HCT116 (cell line): ENCODE results near the gene MINAR1. TPM values are rescaled to one million over a fixed set of nuclear protein-coding genes. Genes with fewer than 3 reads are reported as not detected.

ENCODE experiments used
- ATAC-seq: fragments of 200-7000 bp; cut with Tn5 transposase; 2 replicates; pipeline ENCODE4 v1.9.1; 2020; ENCODE audit warnings: mild to moderate bottlenecking, moderate library complexity
- BruUV-seq: library from RNA; stranded (reverse); fragments of 400-500 nt; replicated peaks from 2 replicates; lab custom pipeline; 2021; lab: Mats Ljungman, UMichigan
- CTCF ChIA-PET: fragments of 300-600 bp; sonication (Branson Sonifier 250); formaldehyde crosslinking; loops from one replicate; lab custom pipeline; 2021; ENCODE audit warnings: antibody characterized with exemption; lab: Charles Lee
- POLR2A ChIA-PET: fragments of 300-600, 350-600 bp; sonication (Branson Sonifier 250); formaldehyde crosslinking; loops from one replicate; lab custom pipeline; 2021; ENCODE audit warnings: antibody characterized with exemption; lab: Charles Lee
- RAD21 ChIA-PET, 2 experiments: fragments of 300-600 bp; sonication (Branson Sonifier 250); formaldehyde crosslinking; loops; one replicate each; lab custom pipeline; 2023; ENCODE audit warnings: low total read pairs in 2 of 2; ENCODE audit not compliant: uncharacterized antibody in 2 of 2, unreplicated experiment in 2 of 2, low non-redundant PET in 1 of 2; lab: Charles Lee
- DNase-seq: peaks from one replicate; pipeline ENCODE4 v3.0.0-alpha.2; 2010; ENCODE audit warnings: low read depth, low spot score
- H2AFZ ChIP-seq: fragments of 200-600 bp; shearing (Covaris generic), sonication (generic); 2 replicates; pipeline ENCODE4 v1.6.1; 2017; ENCODE audit warnings: low read depth, mixed run types, mixed read lengths, antibody characterized with exemption, low read length; ENCODE audit not compliant: poor library complexity, severe bottlenecking
- H3K27ac ChIP-seq: 2 replicates; pipeline ENCODE4 v1.5.1; 2012; ENCODE audit warnings: low read depth, low read length
- H3K27me3 ChIP-seq: fragments of 200-600 bp; sonication (generic); 2 replicates; pipeline ENCODE4 v1.6.1; 2016; ENCODE audit warnings: mixed run types, low read length, mixed read lengths; ENCODE audit not compliant: insufficient read depth
- H3K36me3 ChIP-seq, 2 experiments: fragments of 200-500 bp in 1 of 2; fragments of 200-600 bp in 1 of 2; sonication (Bioruptor generic) in 1 of 2; sonication (generic) in 1 of 2; 2 replicates each; pipeline versions ENCODE4 v1.5.1 to v1.6.1; 2014 to 2016; ENCODE audit warnings: low read length in 2 of 2, inconsistent platforms in 1 of 2, mixed read lengths in 1 of 2, mixed run types in 1 of 2; ENCODE audit not compliant: insufficient read depth in 2 of 2, control insufficient read depth in 1 of 2
- H3K4me1 ChIP-seq, 2 experiments: fragments of 200-600 bp in 1 of 2; sonication (generic) in 1 of 2; 2 replicates each; pipeline versions ENCODE4 v1.5.1 to v1.6.1; 2012 to 2017; ENCODE audit warnings: low read length in 2 of 2, inconsistent platforms in 1 of 2, mild to moderate bottlenecking in 1 of 2, mixed read lengths in 1 of 2, mixed run types in 1 of 2, moderate library complexity in 1 of 2; ENCODE audit not compliant: insufficient read depth in 2 of 2, control insufficient read depth in 1 of 2
- H3K4me2 ChIP-seq: fragments of 200-600 bp; sonication (generic); 2 replicates; pipeline ENCODE4 v1.6.1; 2017; ENCODE audit warnings: mixed run types, low read length, mixed read lengths
- H3K4me3 ChIP-seq, 2 experiments: fragments of 200-600 bp in 1 of 2; sonication (generic) in 1 of 2; replicated peaks in 1 of 2; 2 replicates each; pipeline ENCODE4 v1.5.1; 2011 to 2016; ENCODE audit warnings: low read length in 2 of 2, control low read depth in 1 of 2, low read depth in 1 of 2, mild to moderate bottlenecking in 1 of 2, mixed read lengths in 1 of 2, mixed run types in 1 of 2
- H3K79me2 ChIP-seq: fragments of 200-600 bp; sonication (generic); 2 replicates; pipeline ENCODE4 v1.6.1; 2017; ENCODE audit warnings: mild to moderate bottlenecking, mixed run types, low read length, moderate library complexity, mixed read lengths; ENCODE audit not compliant: insufficient read depth
- H3K9ac ChIP-seq: fragments of 200-600 bp; sonication (generic); 2 replicates; pipeline ENCODE4 v1.6.1; 2016; ENCODE audit warnings: low read length, mixed read lengths
- H3K9me2 ChIP-seq: fragments of 200-600 bp; sonication (generic), shearing (Covaris generic); 2 replicates; pipeline ENCODE4 v1.6.1; 2017; ENCODE audit warnings: mixed run types, mild to moderate bottlenecking, moderate library complexity; ENCODE audit not compliant: insufficient read depth
- H3K9me3 ChIP-seq, 2 experiments: fragments of 200-500 bp in 1 of 2; fragments of 200-600 bp in 1 of 2; sonication (Bioruptor generic) in 1 of 2; sonication (generic) in 1 of 2; 2 replicates each; pipeline ENCODE4 v1.6.1; 2014 to 2017; ENCODE audit warnings: low read length in 2 of 2, mixed read lengths in 2 of 2, inconsistent platforms in 1 of 2, low read depth in 1 of 2, mild to moderate bottlenecking in 1 of 2, mixed run types in 1 of 2, moderate library complexity in 1 of 2; ENCODE audit not compliant: control insufficient read depth in 1 of 2, insufficient read depth in 1 of 2
- H4K20me1 ChIP-seq: fragments of 200-600 bp; sonication (generic), shearing (Covaris generic); 2 replicates; pipeline ENCODE4 v1.6.1; 2017; ENCODE audit warnings: mixed run types, mild to moderate bottlenecking, moderate library complexity; ENCODE audit not compliant: insufficient read depth
- EZH2 ChIP-seq: fragments of 200-600 bp; sonication (generic); IDR thresholded peaks from 2 replicates; pipeline ENCODE4 v1.6.1; 2017; ENCODE audit warnings: antibody characterized with exemption, mixed run types
- EZH2phosphoT487 ChIP-seq: fragments of 200-600 bp; IDR thresholded peaks from 2 replicates; pipeline ENCODE4 v1.6.1; 2018; ENCODE audit warnings: antibody characterized with exemption, borderline replicate concordance
- RAD21 ChIP-seq: IDR thresholded peaks from 2 replicates; pipeline ENCODE4 v1.6.1; 2012; ENCODE audit warnings: low read depth, mild to moderate bottlenecking
- intact Hi-C: fragments of 100-400 bp; cut with micrococcal nuclease; formaldehyde crosslinking; loops from 2 replicates; pipeline ENCODE4 v1.10.0; 2022
- total RNA-seq: library from RNA; stranded (reverse); gene quantifications from one replicate; pipeline ENCODE4 v1.2.1, GENCODE V29; 2021; ENCODE audit not compliant: unreplicated experiment
- TF ChIP-seq, protein P1 (sequence below): IDR thresholded peaks from 2 replicates; pipeline ENCODE4 v1.6.1; 2012
- TF ChIP-seq, protein P2 (sequence below): IDR thresholded peaks from 2 replicates; pipeline ENCODE4 v1.6.1; 2011; ENCODE audit warnings: mild to moderate bottlenecking, low read length, moderate library complexity; ENCODE audit not compliant: insufficient replicate concordance; ENCODE audit errors: extremely low read depth

Gene MINAR1
- total RNA-seq, 1 experiment from 2014 or later, result 1.9 TPM

DNA sequence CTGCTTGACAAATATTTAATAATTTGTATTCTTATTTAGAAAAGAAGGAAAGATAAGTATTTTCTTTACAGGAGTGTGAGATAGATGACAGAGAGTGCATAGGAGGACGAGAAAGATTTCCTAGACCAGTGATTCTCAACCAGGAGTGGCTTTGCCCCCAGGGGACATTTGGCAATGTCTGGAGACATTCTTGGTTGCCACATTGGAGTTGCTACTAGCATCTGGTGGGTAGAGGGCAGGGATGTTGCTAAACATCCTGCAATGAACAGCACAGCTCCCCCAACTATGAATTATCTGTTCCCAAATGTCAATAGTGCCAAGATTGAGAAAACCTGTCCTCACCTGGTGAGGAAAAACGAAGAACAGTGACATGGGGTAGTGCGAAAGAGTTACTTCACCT is 30.8 kb upstream of the MINAR1 start:
- H3K4me2 ChIP-seq, result no peak overlapping the region
- RAD21 ChIA-PET, result no interaction called here

DNA sequence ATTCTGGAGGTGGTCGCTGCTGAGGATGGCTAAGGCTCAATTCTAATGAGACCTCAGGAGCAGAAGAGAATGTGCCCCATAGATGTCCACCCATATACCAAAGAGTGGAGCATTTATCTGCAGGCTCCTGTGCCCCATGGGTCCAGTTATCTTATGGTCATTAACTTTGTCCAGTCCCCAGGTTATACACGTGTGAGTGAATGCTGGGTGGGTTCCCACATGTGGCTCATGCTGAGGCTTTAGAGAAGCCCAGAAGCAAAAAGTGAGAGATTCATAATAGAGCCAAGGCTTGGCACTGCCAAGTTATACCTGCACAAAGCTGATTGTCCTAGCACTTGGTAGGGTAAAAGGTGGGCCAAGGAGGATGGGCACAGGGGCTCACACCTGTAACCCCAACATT is 30.0 kb upstream of the MINAR1 start:
- no peaks in the 10 kb centered on the region for H3K36me3 ChIP-seq
- H3K9me3 ChIP-seq, result no peaks in the 10 kb centered on the region
- H3K4me2 ChIP-seq, result no peak overlapping the region
- H3K9ac ChIP-seq, result no peak overlapping the region
- H3K4me1 ChIP-seq, result no peaks in the 10 kb centered on the region
- H3K4me3 ChIP-seq, result no peak overlapping the region
- no peaks in the 10 kb centered on the region for H3K9me2 ChIP-seq
- ChIA-PET CTCF (no interaction called here), RAD21 (no interaction called here)
- H3K27ac ChIP-seq, result no peak overlapping the region
- intact Hi-C loops, result no loop called here
- ATAC-seq (no peak), DNase-seq (no peak)
- BruUV-seq, result no TSS peak
- H3K79me2 ChIP-seq, result no peaks in the 10 kb centered on the region
- TF ChIP-seq, protein P1, sequence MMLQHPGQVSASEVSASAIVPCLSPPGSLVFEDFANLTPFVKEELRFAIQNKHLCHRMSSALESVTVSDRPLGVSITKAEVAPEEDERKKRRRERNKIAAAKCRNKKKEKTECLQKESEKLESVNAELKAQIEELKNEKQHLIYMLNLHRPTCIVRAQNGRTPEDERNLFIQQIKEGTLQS, result no peak
- TF ChIP-seq RAD21, result no peak
- no peak for TF ChIP-seq EZH2phosphoT487
- TF ChIP-seq, all 23 proteins: peak for 0
- Histone ChIP-seq H3K27me3 (no peaks in the 10 kb centered on the region), H2AFZ (no peak overlapping the region), H4K20me1 (no peaks in the 10 kb centered on the region)
- POLR2A ChIA-PET, result no interaction called here

More for the DNA sequence above, 30.8 kb upstream of the MINAR1 start:
- H3K9me2 ChIP-seq, result no peaks in the 10 kb centered on the region
- no peak overlapping the region for H3K9ac ChIP-seq
- H3K4me3 ChIP-seq, result no peak overlapping the region
- H3K4me1 ChIP-seq, result no peaks in the 10 kb centered on the region
- BruUV-seq, result no TSS peak
- ChIA-PET POLR2A (no interaction called here), CTCF (no interaction called here)
- H3K27ac ChIP-seq, result no peak overlapping the region
- intact Hi-C loops, result no loop called here
- no peak overlapping the region for H2AFZ ChIP-seq
- ATAC-seq (no peak), DNase-seq (no peak)
- TF ChIP-seq EZH2 (no peak), RAD21 (no peak)
- TF ChIP-seq, protein P2, sequence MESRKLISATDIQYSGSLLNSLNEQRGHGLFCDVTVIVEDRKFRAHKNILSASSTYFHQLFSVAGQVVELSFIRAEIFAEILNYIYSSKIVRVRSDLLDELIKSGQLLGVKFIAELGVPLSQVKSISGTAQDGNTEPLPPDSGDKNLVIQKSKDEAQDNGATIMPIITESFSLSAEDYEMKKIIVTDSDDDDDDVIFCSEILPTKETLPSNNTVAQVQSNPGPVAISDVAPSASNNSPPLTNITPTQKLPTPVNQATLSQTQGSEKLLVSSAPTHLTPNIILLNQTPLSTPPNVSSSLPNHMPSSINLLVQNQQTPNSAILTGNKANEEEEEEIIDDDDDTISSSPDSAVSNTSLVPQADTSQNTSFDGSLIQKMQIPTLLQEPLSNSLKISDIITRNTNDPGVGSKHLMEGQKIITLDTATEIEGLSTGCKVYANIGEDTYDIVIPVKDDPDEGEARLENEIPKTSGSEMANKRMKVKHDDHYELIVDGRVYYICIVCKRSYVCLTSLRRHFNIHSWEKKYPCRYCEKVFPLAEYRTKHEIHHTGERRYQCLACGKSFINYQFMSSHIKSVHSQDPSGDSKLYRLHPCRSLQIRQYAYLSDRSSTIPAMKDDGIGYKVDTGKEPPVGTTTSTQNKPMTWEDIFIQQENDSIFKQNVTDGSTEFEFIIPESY, result no peak
- TF ChIP-seq, protein P1, result no peak
- H3K27me3 ChIP-seq, result no peaks in the 10 kb centered on the region
- no peaks in the 10 kb centered on the region for H4K20me1 ChIP-seq
- H3K79me2 ChIP-seq, result no peaks in the 10 kb centered on the region
- H3K9me3 ChIP-seq, result no peaks in the 10 kb centered on the region
- no peaks in the 10 kb centered on the region for H3K36me3 ChIP-seq
